ENCODE measurements around the gene NENF.

The NENF gene

GRCh38 chr1:212431644-212432043, 1.1 kb upstream of the NENF start:
- no peak for DNase-seq (ENCODE audit: low read depth)

GRCh38 chr1:212432272-212432660, 454 bp upstream of the NENF start:
- DNase-seq (ENCODE audit: low read depth): no peak

- no peak for DNase-seq (ENCODE audit: low read depth)
Measured at GRCh38 chr1:212433577-212434462, 1.1 kb downstream of the NENF start.

- DNase-seq (ENCODE audit: low read depth): no peak
Measured at GRCh38 chr1:212434992-212435391, 2.3 kb downstream of the NENF start.

- DNase-seq (ENCODE audit: low read depth): no peak
Measured at GRCh38 chr1:212437179-212437798, 4.6 kb downstream of the NENF start.

GRCh38 chr1:212438831-212439237, 6.1 kb downstream of the NENF start:
- DNase-seq (ENCODE audit: low read depth): no peak

- DNase-seq (ENCODE audit: low read depth): no peak
Measured at GRCh38 chr1:212440419-212440818, 7.7 kb downstream of the NENF start.

GRCh38 chr1:212442408-212442807, 9.7 kb downstream of the NENF start:
- DNase-seq (ENCODE audit: low read depth): no peak

GRCh38 chr1:212446333-212446732, 13.6 kb downstream of the NENF start:
- no peak for DNase-seq (ENCODE audit: low read depth)

GRCh38 chr1:212447478-212447877, 14.8 kb downstream of the NENF start:
- DNase-seq (ENCODE audit: low read depth): no peak

GRCh38 chr1:212450331-212450881, 17.7 kb downstream of the NENF start:
- no peak for DNase-seq (ENCODE audit: low read depth)

- DNase-seq (ENCODE audit: low read depth): no peak
Measured at GRCh38 chr1:212451416-212452322, 18.9 kb downstream of the NENF start.

GRCh38 chr1:212452323-212453155, 19.8 kb downstream of the NENF start:
- DNase-seq (ENCODE audit: low read depth): peak; percentile 94

- no peak for DNase-seq (ENCODE audit: low read depth)
Measured at GRCh38 chr1:212453156-212453857, 20.6 kb downstream of the NENF start.

GRCh38 chr1:212454741-212455140, 22.0 kb downstream of the NENF start:
- no peak for DNase-seq (ENCODE audit: low read depth)

GRCh38 chr1:212455401-212455800, 22.7 kb downstream of the NENF start:
- no peak for DNase-seq (ENCODE audit: low read depth)

- DNase-seq (ENCODE audit: low read depth): peak; percentile 68
Measured at GRCh38 chr1:212455803-212456528, 23.2 kb downstream of the NENF start.

- DNase-seq (ENCODE audit: low read depth): peak; percentile 25
Measured at GRCh38 chr1:212457740-212458338, 25.1 kb downstream of the NENF start.

- no peak for DNase-seq (ENCODE audit: low read depth)
Measured at GRCh38 chr1:212458817-212459216, 26.1 kb downstream of the NENF start.
